ENCODE results near the gene DNMBP.

DNA sequence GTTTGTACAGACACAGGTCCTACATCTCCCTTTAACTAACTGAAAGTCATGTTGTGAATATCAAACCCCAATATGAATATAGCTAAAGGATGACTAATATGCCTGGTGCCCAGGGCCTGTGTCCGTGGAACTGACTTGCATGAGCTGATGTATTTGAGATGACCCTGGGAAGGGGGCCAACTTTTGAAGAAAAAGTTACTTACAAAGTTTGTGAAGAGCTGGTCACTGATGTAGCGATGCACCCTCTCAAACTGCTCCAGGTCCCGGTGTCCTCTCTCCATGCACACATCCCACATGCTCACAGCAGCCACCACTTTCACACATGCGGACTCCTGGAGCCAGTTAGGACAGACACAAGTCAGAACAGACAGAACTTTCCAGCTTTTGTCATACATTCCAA lies 121.1 kb downstream of the DNMBP start:
- TF ChIP-seq CTCF (IDR thresholded peaks at IDR 0.05) (no peak), POLR2AphosphoS5 (IDR thresholded peaks at IDR 0.05) (no peak)
